ENCODE measurements around the gene BLOC1S4. TPM values are rescaled to one million over a fixed set of nuclear protein-coding genes. Genes with fewer than 3 reads are reported as not detected.

The BLOC1S4 gene
- total and polyA plus RNA-seq, 7 donors: 9.1 to 19.7 (median 13.2) TPM

DNA sequence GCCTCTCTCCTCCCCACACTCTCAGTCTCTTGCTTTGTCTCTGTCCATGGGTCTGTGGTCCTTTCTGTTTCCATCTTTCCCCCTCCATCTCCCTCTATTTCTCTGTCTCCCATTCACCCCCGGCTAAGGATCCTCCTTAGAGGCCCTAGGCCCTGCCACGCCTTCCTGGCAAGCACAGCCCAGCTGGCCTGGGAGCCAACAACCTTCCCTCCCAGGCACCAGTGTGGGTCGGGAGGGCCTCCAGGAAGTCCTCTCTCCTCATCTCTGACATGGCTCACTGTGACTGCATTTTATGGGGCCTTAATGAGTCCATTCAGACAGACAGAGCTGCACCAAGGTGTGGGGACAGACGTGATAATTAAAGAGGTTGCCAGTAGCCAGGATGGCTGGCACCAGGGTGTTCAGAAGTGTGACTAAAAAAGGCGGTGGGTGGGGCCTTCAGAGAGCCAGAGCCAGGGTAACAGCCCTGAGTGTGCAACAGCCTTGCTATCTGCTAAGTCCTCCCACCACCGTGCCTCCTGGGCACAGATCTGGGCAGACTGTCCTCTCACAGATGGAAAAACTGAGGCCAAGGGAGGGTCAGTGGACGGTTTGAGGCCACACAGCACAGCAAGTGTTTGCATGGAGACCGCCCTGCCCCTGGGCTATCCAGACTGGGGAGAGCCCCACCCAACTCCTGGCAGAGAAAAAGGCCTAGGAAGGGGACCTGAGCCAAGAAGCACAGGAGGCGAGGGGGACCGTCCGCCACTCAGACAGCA, 31.5 kb downstream of the BLOC1S4 start:
- Histone ChIP-seq H3K27me3 (no peaks in the 10 kb centered on the region), H3K36me3 (no peaks in the 10 kb centered on the region), H3K4me3 (no peak overlapping the region), H3K27ac (peak overlapping the region in 1 of 4 donors; percentile 22), H3K9me3 (no peaks in the 10 kb centered on the region), H3K4me1 (peaks cover 0 to 11% (median 3%) of the 10 kb centered on the region in 4 donors)
- TF ChIP-seq POLR2A (IDR thresholded peaks at IDR 0.05) (no peak), EP300 (IDR thresholded peaks at IDR 0.05) (no peak), POLR2AphosphoS5 (IDR thresholded peaks at IDR 0.05) (no peak)
- TF ChIP-seq, protein P1, sequence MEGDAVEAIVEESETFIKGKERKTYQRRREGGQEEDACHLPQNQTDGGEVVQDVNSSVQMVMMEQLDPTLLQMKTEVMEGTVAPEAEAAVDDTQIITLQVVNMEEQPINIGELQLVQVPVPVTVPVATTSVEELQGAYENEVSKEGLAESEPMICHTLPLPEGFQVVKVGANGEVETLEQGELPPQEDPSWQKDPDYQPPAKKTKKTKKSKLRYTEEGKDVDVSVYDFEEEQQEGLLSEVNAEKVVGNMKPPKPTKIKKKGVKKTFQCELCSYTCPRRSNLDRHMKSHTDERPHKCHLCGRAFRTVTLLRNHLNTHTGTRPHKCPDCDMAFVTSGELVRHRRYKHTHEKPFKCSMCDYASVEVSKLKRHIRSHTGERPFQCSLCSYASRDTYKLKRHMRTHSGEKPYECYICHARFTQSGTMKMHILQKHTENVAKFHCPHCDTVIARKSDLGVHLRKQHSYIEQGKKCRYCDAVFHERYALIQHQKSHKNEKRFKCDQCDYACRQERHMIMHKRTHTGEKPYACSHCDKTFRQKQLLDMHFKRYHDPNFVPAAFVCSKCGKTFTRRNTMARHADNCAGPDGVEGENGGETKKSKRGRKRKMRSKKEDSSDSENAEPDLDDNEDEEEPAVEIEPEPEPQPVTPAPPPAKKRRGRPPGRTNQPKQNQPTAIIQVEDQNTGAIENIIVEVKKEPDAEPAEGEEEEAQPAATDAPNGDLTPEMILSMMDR (IDR thresholded peaks at IDR 0.05): no peak
- 15 to 63% methylated on average over 11 of the region's 11 CpGs for WGBS, 2 donors
- DNase-seq: no peak
- intact Hi-C loops (cut with DNase I): no loop called here

DNA sequence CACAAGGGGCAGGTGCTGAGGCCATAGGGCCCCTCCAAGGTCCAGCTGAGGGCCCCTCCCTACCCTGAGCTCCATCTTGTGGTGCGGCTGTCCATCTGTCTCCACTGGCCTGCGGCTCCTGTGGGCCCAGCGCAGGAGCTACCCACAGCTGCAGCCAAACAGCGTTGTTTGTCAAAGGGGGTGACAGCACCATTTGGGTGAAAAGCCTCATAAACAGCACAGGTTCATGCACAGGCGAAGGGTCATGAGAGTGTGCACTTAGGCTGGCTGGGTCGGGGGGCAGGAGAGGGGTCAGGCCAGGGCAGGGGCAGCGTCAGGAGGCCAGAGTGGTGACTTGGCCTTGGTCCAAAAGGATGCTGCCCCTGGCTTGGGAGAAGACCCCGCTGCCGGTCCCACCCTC, 32.3 kb downstream of the BLOC1S4 start:
- no peak for DNase-seq
- H3K27ac ChIP-seq: peak overlapping the region in 1 of 4 donors; percentile 17

DNA sequence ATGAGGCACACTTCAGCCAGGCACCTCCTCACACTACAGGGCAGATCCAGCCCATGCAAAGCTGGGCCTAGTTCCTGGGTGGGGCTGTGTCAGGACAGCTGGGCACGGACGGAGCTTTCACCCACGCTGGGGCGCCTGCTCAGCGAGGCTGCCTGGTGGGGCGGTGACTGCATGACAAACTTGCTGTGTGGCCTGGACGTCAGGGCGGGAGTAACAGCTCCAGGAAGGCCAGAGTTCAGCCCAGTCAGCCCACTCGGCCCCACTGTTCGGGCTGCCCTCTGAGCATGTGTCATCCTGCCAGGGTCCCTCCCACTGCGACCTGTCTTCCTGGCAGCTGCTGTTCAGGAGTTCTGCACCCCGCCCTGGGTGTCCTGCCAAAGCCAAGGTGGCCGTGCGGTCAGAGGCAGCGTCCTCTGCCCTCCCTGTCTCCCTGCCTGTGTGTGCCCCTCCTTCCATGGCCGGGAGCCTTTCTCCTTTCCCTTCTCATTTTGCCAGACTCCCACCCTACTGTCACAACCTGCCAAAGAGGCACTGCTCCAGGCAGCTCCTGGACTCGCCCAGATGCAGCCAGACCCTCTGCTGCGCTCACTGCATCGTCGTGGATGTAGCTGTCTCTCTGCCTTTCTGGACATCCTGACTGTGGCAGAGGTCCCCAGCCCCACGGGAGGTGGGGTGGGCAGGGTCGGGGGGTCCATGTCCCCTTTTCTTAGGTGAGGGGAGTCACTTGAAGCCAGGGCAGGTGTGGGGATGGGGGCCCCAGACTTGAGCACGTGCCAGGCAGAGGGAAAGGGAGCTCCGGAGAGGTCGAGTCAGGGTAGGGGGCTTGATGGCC, 33.6 kb downstream of the BLOC1S4 start:
- no peaks in the 10 kb centered on the region for H3K27me3 ChIP-seq
- no peak overlapping the region for H3K4me3 ChIP-seq
- no peaks in the 10 kb centered on the region for H3K36me3 ChIP-seq
- H3K27ac ChIP-seq: peak overlapping the region in 2 of 4 donors; percentile 14 to 32
- intact Hi-C loops (cut with DNase I): no loop called here
- no peaks in the 10 kb centered on the region for H3K9me3 ChIP-seq
- peak; percentile 75 for DNase-seq
- peaks cover 0 to 11% (median 3%) of the 10 kb centered on the region in 4 donors for H3K4me1 ChIP-seq
- WGBS, 2 donors: 13 to 59% methylated on average over 25 of the region's 25 CpGs
- TF ChIP-seq EP300 (IDR thresholded peaks at IDR 0.05) (no peak), POLR2AphosphoS5 (IDR thresholded peaks at IDR 0.05) (peak in 1 of 4 donors; percentile 32), POLR2A (IDR thresholded peaks at IDR 0.05) (peak in 1 of 2 donors; percentile 32)
- TF ChIP-seq, protein P1 (IDR thresholded peaks at IDR 0.05): no peak

More for the DNA sequence above, 32.3 kb downstream of the BLOC1S4 start:
- intact Hi-C loops (cut with DNase I): no loop called here
- H3K36me3 ChIP-seq: no peaks in the 10 kb centered on the region
- H3K27me3 ChIP-seq: no peaks in the 10 kb centered on the region
- peaks cover 0 to 11% (median 3%) of the 10 kb centered on the region in 4 donors for H3K4me1 ChIP-seq
- TF ChIP-seq, protein P1 (IDR thresholded peaks at IDR 0.05): no peak
- TF ChIP-seq POLR2AphosphoS5 (IDR thresholded peaks at IDR 0.05) (no peak), EP300 (IDR thresholded peaks at IDR 0.05) (no peak)
- WGBS, 2 donors: 60 to 82% methylated on average over 9 of the region's 9 CpGs
- no peak overlapping the region for H3K4me3 ChIP-seq
- no peaks in the 10 kb centered on the region for H3K9me3 ChIP-seq

DNA sequence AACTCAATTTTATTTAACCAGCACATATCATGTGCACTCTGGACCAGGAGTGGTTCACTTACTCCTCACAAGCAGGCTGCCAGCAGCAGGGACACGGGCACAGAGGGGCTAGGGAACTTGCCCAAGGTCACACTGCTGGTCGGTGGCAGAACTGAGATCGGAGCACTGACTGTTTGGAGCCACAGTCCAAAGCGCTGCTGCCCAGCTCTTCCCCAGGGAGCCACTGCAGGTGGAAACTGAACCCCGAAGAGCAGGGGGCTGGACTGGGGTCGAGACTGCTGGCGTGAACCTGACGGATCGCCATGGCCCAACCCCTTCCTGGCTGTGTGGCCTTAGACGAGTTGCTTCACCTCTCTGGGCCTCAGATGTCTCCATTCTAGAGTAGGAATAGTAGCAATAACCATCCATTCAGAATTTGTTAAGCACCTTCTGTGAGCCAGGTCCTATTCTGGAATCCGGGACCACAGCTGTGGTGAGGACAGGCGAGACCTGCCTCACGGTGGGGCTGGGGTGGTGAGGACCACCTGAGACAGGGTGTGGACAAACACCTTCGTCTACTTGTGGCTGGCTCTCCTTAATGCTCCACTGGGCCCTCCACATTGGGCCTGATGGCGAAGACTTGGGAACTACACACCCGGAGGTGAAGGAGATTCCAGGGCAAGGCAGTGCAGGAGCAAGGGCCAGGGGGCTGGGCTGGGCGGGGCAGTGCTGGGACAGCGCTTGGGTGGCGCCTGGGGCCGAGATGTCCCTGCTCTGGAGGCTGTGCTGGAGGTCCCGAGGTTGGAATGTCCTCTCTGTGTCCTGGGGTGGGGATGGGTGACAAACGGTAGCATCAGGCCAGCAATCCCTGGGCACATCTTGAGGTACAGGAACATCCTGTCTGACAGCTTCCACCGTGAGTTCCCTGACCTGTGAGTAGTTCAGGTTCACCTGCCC, 34.6 kb downstream of the BLOC1S4 start:
- Histone ChIP-seq H3K4me1 (peaks cover 0 to 11% (median 3%) of the 10 kb centered on the region in 4 donors), H3K4me3 (no peak overlapping the region), H3K27ac (no peak overlapping the region), H3K27me3 (no peaks in the 10 kb centered on the region), H3K9me3 (no peaks in the 10 kb centered on the region), H3K36me3 (no peaks in the 10 kb centered on the region)
- intact Hi-C loops (cut with DNase I): no loop called here
- TF ChIP-seq POLR2AphosphoS5 (IDR thresholded peaks at IDR 0.05) (no peak), POLR2A (IDR thresholded peaks at IDR 0.05) (no peak), EP300 (IDR thresholded peaks at IDR 0.05) (no peak)
- no peak for DNase-seq
- 53 to 81% methylated on average over 23 of the region's 23 CpGs for WGBS, 2 donors
